Measurements from ENCODE around the gene ADAMTS3.
A peak's percentile ranks its signal among the peaks of the same experiment; 100 is the strongest.

The ADAMTS3 gene

DNA sequence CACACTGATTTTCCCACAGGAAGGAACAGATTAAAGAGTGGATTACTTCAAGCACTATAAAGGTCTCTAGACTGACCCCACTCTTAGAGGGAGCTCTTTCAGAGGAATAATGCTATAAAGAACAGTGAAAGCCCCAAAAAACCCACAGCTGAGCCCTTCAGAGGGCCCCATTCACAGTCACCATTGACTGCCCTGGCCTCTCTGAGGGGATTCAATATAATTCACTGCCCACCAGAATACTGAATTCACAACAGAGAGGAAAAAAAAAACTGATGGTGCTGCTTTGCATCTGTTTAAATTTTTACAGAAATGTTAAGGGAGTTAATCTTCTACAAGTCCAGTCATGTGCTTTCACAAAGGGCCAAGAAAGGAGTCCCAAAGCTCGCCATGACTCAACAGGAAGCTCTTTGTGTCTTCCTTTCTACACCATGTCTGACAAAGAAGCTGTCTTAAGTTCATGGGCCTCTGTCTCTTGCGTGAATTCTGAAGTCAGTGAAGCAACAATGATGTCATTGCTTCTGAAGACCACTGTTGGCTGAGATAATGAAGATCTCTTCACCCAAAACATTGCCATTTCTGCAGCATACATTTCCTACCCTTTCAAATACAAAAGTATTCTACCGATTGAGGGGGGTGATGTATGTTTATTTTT, 174.9 kb downstream of the ADAMTS3 start:
- no peak for DNase-seq

GRCh38 chr4:72391281-72391680, 177.7 kb downstream of the ADAMTS3 start:
- no peak for DNase-seq

DNA sequence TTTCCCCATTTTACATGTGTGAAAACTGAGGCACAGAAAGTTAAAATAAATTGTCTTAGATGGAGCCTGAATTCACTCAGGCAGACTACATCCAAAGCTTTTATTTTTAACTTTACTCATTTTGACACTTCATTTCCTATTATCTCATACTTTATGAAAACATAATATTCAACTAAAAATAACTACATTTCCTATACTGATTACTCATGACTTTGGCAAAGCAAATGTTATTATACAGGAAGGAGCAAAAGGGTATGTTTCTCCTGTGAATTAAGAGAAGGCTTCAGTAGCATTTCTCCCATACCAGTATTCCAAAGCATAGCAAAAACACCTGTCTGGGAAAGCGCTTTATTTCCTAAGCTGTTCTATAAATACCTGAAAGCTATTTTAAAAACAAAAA, 178.6 kb downstream of the ADAMTS3 start:
- no peak for DNase-seq

GRCh38 chr4:72388521-72388920, 180.5 kb downstream of the ADAMTS3 start:
- DNase-seq = no peak

- DNase-seq = no peak
Measured at GRCh38 chr4:72387959-72388358, 181.1 kb downstream of the ADAMTS3 start.

- no peak for DNase-seq
Measured at GRCh38 chr4:72383439-72383838, 185.6 kb downstream of the ADAMTS3 start.

GRCh38 chr4:72378901-72379300, 190.1 kb downstream of the ADAMTS3 start:
- no peak for DNase-seq

DNA sequence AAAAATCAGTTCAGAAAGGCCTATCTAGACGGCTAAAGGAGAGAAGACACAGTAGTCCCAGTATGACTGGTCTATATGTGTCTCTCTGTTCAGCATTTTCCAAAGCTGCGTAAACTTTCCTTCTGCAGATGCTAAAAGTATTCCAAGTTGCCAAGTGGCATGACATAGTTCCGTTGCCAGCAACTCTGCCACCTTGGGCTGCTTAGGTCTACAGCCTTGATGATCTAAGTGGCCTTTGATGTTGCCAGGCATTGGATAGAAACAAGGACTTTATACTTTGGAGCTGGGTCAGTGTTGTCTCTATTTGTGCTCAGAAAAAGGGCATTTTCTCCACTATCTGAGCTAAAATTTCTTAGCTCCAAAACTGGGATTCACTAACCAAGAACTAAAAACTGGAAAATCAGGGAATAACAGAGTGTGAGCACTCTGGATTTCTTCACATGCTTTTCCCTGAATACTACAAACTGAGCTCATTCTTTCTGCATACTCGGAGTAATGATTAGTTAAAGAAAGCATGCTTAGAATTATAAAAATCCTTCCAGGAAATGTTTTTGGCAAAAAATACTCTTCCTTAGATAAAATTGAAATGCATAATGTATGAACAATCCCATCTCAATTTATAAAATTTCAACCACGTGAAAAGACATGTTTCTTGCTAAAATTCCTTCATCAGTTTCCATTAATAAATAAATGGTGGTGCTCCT, 191.4 kb downstream of the ADAMTS3 start:
- no peak for DNase-seq

GRCh38 chr4:72376901-72377300, 192.1 kb downstream of the ADAMTS3 start:
- peak in 1 of 2 experiments; percentile 20 for DNase-seq

DNA sequence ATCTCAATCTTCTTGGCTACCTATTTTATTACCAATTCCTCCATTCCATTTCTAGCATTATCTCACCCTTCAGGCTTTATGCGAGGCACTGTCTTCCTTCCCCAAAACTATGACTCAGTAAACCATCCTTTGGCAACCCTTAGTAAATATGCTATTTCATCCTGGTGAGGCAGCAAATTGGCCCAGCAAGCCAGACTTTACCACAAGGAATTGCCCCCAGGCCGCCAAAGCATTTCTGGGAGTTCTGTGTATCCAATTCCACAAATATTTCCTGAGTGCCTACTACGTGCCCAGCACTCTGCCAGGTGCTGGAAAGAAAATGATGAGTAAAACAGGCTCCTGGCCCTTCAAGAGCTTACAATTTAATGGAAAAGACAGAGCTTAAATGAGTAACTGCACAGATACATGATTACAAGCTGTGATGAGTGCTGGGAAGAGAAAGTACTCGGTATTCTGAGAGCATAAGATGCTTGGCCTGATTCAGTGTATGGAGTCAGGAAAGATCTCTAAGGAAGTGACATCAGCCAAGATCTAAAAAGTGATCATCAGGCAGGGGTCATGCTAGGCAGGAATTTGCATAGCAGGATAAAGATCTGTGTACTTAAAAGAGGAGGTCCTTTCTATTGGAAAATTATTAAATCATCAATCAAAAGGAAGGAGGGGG, 193.8 kb downstream of the ADAMTS3 start:
- no peak for DNase-seq

DNA sequence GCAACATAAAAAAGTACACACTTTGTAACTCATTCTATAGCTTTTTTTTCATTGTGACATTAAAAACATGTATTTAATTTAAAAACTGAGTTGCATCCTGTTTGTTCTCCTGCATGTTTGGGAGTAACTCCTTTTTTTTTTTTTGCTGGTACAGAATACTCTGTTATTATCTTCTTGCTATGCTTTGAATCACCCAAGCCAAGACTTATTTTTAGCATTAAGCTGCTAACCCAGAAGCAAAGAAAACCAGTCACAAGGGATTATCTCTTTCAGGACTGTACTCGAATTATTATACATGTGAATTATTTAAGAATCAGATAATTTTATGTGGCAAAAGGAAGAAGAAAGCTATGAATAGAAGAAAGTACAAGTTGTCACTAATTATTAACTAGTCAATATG, 194.9 kb downstream of the ADAMTS3 start:
- DNase-seq = no peak

- DNase-seq = no peak
Measured at GRCh38 chr4:72366601-72367000, 202.4 kb downstream of the ADAMTS3 start.

GRCh38 chr4:72365981-72366380, 203.0 kb downstream of the ADAMTS3 start:
- no peak for DNase-seq

GRCh38 chr4:72365016-72365415, 204.0 kb downstream of the ADAMTS3 start:
- DNase-seq = no peak

- DNase-seq = no peak
Measured at GRCh38 chr4:72360075-72360474, 208.9 kb downstream of the ADAMTS3 start.

GRCh38 chr4:72358483-72358882, 210.5 kb downstream of the ADAMTS3 start:
- no peak for DNase-seq

GRCh38 chr4:72357908-72358307, 211.1 kb downstream of the ADAMTS3 start:
- no peak for DNase-seq

GRCh38 chr4:72352711-72353110, 216.3 kb downstream of the ADAMTS3 start:
- no peak for DNase-seq

GRCh38 chr4:72351521-72351920, 217.5 kb downstream of the ADAMTS3 start:
- no peak for DNase-seq

DNA sequence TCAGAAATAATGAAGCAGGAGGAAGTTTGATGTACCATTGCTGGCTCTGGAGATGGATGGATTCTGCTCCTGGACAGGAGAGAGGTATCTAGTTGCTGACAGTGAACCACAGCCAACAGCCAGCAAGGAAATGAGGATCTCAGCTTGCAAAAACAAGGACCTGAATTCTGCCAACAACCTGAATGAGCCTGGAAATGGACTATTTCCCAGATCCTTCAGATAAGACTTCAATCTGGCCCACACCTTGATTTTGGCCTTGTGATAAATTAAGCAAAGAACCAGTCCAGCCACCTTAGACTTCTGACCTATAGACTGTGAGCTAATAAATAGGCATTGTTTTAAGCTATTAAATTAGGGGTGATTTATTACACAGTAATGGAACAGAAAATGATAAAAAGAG, 220.3 kb downstream of the ADAMTS3 start:
- no peak for DNase-seq

- no peak for DNase-seq
Measured at GRCh38 chr4:72344418-72344817, 224.6 kb downstream of the ADAMTS3 start.

DNA sequence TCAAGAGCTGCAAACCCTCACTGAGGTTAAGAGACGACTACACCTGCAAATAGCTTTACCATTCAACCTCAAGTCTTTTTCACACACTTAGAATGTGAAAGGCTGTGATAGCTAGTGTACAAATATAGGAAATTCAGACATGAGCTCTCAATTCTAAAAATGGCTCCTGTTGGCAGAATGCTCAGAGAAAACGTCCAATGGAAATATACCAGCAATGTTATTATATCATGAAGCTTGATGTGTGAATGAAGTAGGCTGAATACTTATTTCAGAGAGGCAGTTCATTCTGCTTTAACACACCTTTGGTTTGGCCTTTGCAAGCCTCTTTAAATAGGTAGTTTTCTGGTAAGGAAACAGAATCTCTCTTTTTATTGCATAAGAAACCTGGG, 227.6 kb downstream of the ADAMTS3 start:
- DNase-seq = no peak

- DNase-seq = no peak
Measured at GRCh38 chr4:72340803-72341431, 228.1 kb downstream of the ADAMTS3 start.

DNA sequence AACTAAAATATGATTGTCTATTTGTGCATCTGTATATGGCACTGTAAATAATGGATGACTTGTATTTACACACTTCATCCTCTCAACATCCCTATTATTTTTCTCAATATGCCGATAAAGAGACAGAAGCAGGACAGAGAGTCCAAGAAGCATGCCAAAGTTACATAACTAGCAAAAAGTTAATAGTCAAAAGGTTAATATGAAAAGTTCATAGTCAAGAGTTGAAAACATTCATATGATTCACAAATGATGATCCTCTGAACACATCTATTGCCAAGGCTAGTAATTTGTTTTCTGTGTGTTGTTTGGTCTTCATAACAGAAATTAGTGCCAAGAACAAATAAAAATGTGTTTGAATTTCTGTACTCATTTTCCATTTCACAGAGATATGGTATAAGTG, 231.0 kb downstream of the ADAMTS3 start:
- no peak for DNase-seq
